OCI-LY7 (cell line): ENCODE data around the gene HRK.

Experiments
- CTCF ChIP-seq: fragments of 200-600 bp; sonication (generic); conservative IDR thresholded peaks from 2 replicates; pipeline ENCODE4 v1.5.1; 2014; ENCODE audit warnings: mild to moderate bottlenecking, antibody characterized with exemption, low read length, moderate library complexity, mixed read lengths
- EZH2phosphoT487 ChIP-seq: fragments of 200-600 bp; sonication (generic); IDR thresholded peaks from 2 replicates; pipeline ENCODE4 v1.6.1; 2018; ENCODE audit warnings: low read depth, borderline replicate concordance, mild to moderate bottlenecking, mixed run types, antibody characterized with exemption, low read length, moderate library complexity, mixed read lengths

- TF ChIP-seq CTCF = no peak
- no peak for TF ChIP-seq EZH2phosphoT487
Observed at GRCh38 chr12:116887244-116887643, 6.0 kb upstream of the HRK start.
